Measurements from ENCODE around the gene LRSAM1. TPM values are rescaled to one million over a fixed set of nuclear protein-coding genes. Genes with fewer than 3 reads are reported as not detected.

LRSAM1 gene
- polyA plus RNA-seq (2011; rRNA removed) (3.4 and 4.8 TPM in 2 replicates), polyA minus RNA-seq (2011; rRNA and poly(A)+ RNA removed) (4.9 and 5.7 TPM in 2 replicates)

GRCh38 chr9:127450830-127451607, at the start of gene LRSAM1, which contains the start of gene RPL12:
LRSAM1 (plus strand) TSS chr9:127451510; CDS start chr9:127454528, 3,018 bp downstream.
RPL12 (minus strand) TSS chr9:127451406; CDS start chr9:127451317, 89 bp downstream.
- CTCF ChIA-PET: no interaction called here
- POLR2A ChIA-PET: interaction anchor here (0.6 to 2.0 kb wide), 32 partner anchors 9 to 430 kb away, joined by 3 to 16 read pairs (median 4); partner anchors contain the start of genes ANGPTL2, SLC2A8, STXBP1 and ZNF79
- no peaks in the 10 kb centered on the region for H3K27me3 ChIP-seq (ENCODE audit: control insufficient read depth, insufficient read depth, low read length)
- TF ChIP-seq, protein P1, sequence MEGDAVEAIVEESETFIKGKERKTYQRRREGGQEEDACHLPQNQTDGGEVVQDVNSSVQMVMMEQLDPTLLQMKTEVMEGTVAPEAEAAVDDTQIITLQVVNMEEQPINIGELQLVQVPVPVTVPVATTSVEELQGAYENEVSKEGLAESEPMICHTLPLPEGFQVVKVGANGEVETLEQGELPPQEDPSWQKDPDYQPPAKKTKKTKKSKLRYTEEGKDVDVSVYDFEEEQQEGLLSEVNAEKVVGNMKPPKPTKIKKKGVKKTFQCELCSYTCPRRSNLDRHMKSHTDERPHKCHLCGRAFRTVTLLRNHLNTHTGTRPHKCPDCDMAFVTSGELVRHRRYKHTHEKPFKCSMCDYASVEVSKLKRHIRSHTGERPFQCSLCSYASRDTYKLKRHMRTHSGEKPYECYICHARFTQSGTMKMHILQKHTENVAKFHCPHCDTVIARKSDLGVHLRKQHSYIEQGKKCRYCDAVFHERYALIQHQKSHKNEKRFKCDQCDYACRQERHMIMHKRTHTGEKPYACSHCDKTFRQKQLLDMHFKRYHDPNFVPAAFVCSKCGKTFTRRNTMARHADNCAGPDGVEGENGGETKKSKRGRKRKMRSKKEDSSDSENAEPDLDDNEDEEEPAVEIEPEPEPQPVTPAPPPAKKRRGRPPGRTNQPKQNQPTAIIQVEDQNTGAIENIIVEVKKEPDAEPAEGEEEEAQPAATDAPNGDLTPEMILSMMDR (IDR thresholded peaks at IDR 0.05; ENCODE audit: low read depth, low read length): no peak
- H3K4me3 ChIP-seq (ENCODE audit: low read depth, low read length): peak within 1 kb of the TSS; percentile 96
- DNase-seq (ENCODE audit: low read depth, low spot score): peak; percentile 93
- H3K27ac ChIP-seq (ENCODE audit: low read depth, low read length): peak within 1 kb of the TSS; percentile 89
- peaks cover 14% of the 10 kb centered on the region for H3K9me3 ChIP-seq (ENCODE audit: control insufficient read depth, insufficient read depth, low read length)

GRCh38 chr9:127402401-127403090, 48.8 kb upstream of the LRSAM1 start:
- ChIA-PET POLR2A (no interaction called here), CTCF (interaction anchor here (0.6 kb wide), 1 partner anchor 22 kb away, joined by 4 read pairs; the partner anchor contains the start of gene ZNF79)

DNA sequence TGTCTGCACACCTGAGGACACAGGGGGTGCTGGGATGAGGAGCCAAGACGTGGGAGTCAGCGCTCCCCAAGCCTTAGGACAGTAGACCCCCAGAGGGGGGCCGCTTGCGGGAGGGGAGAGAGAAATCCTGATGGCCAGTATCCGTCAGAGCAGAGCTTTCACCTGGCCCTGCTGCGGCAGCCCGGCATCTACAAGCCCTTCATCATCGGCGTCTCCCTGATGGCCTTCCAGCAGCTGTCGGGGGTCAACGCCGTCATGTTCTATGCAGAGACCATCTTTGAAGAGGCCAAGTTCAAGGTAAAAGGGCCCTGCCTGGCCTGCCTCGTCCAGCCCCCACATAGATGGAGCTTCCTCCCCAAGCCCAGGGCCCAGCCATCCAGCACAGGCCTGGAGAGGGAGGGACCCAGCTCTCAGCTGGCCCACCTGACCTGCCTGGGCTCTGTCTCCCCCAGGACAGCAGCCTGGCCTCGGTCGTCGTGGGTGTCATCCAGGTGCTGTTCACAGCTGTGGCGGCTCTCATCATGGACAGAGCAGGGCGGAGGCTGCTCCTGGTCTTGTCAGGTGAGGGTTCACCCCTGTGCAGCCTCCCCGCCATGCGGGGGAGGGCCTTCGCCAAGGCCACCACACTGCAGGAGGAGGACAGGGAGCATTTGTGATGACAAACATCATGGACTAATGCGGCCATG, 47.7 kb upstream of the LRSAM1 start:
- CTCF ChIA-PET: interaction anchor here (0.5 kb wide), 1 partner anchor 508 kb away, joined by 4 read pairs; no protein-coding TSS in a partner anchor

More at GRCh38 chr9:127402401-127403090, 48.8 kb upstream of the LRSAM1 start:
- Histone ChIP-seq H3K4me3 (ENCODE audit: low read depth, low read length) (no peak overlapping the region), H3K27me3 (ENCODE audit: control insufficient read depth, insufficient read depth, low read length) (no peaks in the 10 kb centered on the region), H3K9me3 (ENCODE audit: control insufficient read depth, insufficient read depth, low read length) (no peaks in the 10 kb centered on the region; the same call in 1 of the 2 replicates), H3K27ac (ENCODE audit: low read depth, low read length) (no peak overlapping the region)
- DNase-seq (ENCODE audit: low read depth, low spot score): no peak
- TF ChIP-seq, protein P1 (IDR thresholded peaks at IDR 0.05; ENCODE audit: low read depth, low read length): no peak

GRCh38 chr9:127404631-127405030, 46.7 kb upstream of the LRSAM1 start:
- Histone ChIP-seq H3K4me3 (ENCODE audit: low read depth, low read length) (no peak overlapping the region), H3K9me3 (ENCODE audit: control insufficient read depth, insufficient read depth, low read length) (no peaks in the 10 kb centered on the region; the same call in 1 of the 2 replicates), H3K27me3 (ENCODE audit: control insufficient read depth, insufficient read depth, low read length) (no peaks in the 10 kb centered on the region), H3K27ac (ENCODE audit: low read depth, low read length) (no peak overlapping the region)
- TF ChIP-seq, protein P1 (IDR thresholded peaks at IDR 0.05; ENCODE audit: low read depth, low read length): no peak
- ChIA-PET POLR2A (no interaction called here), CTCF (no interaction called here)
- no peak for DNase-seq (ENCODE audit: low read depth, low spot score)

More for the DNA sequence above, 47.7 kb upstream of the LRSAM1 start:
- no peak overlapping the region for H3K27ac ChIP-seq (ENCODE audit: low read depth, low read length)
- TF ChIP-seq, protein P1 (IDR thresholded peaks at IDR 0.05; ENCODE audit: low read depth, low read length): no peak
- H3K27me3 ChIP-seq (ENCODE audit: control insufficient read depth, insufficient read depth, low read length): no peaks in the 10 kb centered on the region
- DNase-seq (ENCODE audit: low read depth, low spot score): no peak
- POLR2A ChIA-PET: interaction anchor here (0.6 kb wide), 1 partner anchor 497 kb away, joined by 4 read pairs; no protein-coding TSS in a partner anchor
- no peak overlapping the region for H3K4me3 ChIP-seq (ENCODE audit: low read depth, low read length)
- no peaks in the 10 kb centered on the region; the same call in 1 of the 2 replicates for H3K9me3 ChIP-seq (ENCODE audit: control insufficient read depth, insufficient read depth, low read length)

Measured in AG04450 (cell line).